ENCODE measurements around the gene DEDD.

DNA sequence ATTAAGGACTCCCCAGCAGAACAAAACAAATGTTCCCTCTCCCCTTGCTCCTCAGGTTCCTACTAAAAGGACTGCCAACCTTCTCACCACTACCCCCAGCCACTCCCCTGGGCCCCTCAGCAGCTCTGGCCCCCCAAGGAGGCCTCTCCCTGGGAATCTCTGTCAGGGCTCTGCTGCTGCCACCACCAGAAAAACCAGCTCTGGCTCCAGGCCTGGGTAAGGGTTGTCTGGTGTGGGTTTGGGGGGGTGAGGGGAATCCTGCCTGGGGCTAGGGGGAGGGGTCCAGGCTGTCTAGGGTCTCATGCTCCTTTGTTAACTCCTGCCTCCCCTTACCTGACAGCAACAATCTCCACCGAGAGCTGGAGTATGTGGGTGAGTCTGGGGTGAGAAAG is 47.9 kb downstream of the DEDD start:
- TF ChIP-seq, protein P1, sequence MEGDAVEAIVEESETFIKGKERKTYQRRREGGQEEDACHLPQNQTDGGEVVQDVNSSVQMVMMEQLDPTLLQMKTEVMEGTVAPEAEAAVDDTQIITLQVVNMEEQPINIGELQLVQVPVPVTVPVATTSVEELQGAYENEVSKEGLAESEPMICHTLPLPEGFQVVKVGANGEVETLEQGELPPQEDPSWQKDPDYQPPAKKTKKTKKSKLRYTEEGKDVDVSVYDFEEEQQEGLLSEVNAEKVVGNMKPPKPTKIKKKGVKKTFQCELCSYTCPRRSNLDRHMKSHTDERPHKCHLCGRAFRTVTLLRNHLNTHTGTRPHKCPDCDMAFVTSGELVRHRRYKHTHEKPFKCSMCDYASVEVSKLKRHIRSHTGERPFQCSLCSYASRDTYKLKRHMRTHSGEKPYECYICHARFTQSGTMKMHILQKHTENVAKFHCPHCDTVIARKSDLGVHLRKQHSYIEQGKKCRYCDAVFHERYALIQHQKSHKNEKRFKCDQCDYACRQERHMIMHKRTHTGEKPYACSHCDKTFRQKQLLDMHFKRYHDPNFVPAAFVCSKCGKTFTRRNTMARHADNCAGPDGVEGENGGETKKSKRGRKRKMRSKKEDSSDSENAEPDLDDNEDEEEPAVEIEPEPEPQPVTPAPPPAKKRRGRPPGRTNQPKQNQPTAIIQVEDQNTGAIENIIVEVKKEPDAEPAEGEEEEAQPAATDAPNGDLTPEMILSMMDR (IDR thresholded peaks at IDR 0.05), result no peak
- no peak for TF ChIP-seq POLR2A (IDR thresholded peaks at IDR 0.05)

All from Peyer's patch (tissue), 4 donors.